ENCODE measurements around the gene SGTB. TPM values are rescaled to one million over a fixed set of nuclear protein-coding genes. Genes with fewer than 3 reads are reported as not detected.

Gene SGTB
- total RNA-seq, 2 donors from 2014 or later = 3.1 to 3.6 TPM

DNA sequence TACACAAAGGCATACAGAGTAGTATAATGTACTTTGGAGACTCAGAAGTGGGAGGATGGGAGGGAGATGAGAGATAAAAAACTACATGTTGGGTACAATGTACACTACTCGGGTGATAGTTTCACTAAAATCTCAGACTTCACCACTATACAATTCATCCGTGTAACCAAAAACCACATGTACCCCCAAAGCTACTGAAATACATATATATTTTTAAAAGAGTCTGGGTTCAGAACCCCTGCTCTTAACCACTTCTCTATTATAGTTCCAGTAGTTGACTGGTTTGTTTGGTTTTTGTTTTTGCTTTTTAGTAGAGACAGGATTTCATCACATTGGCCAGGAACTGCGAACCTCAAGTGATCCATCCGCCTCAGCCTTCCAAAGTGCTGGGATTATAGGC is 22.6 kb downstream of the SGTB start:
- intact Hi-C loops (cut with DNase I) = no loop called here
- no peak for DNase-seq
- 83 to 93% methylated on average over 4 of the region's 4 CpGs for whole genome bisulfite sequencing, 2 donors

DNA sequence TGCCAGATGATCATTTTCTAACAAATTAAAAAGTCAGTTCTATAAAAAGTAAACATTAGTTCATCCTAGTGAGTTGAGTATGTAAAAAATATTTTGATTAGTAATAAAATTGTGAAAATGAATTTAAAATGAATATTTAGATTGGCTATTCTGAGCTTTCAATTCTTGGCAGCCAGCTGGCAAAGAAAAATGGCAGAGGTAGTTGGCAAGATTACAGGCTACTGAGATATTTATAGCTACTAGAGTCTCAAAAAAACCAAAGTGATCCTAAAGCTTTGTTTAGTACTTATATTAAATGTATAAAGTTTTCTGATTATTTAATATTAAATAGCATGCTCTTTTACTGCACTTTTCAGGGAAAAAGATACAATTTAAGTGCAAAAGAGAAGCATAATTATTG is 25.0 kb downstream of the SGTB start:
- Histone ChIP-seq H3K36me3 (replicated peaks in 1 of 2; ENCODE audit: insufficient read depth in 1 of 2, low read depth in 2 of 2) (no peaks in the 10 kb centered on the region), H3K9me3 (no peaks in the 10 kb centered on the region), H3K4me1 (no peaks in the 10 kb centered on the region), H3K4me3 (no peak overlapping the region), H3K27ac (no peak overlapping the region), H3K27me3 (no peaks in the 10 kb centered on the region)
- DNase-seq = no peak
- ATAC-seq = no peak
- intact Hi-C loops (cut with DNase I) = no loop called here
- TF ChIP-seq CTCF (IDR thresholded peaks at IDR 0.05) = no peak
- no peak for TF ChIP-seq POLR2A (IDR thresholded peaks at IDR 0.05)

More for the DNA sequence above, 22.6 kb downstream of the SGTB start:
- ATAC-seq = no peak
- Histone ChIP-seq H3K4me1 (no peaks in the 10 kb centered on the region), H3K4me3 (no peak overlapping the region), H3K36me3 (replicated peaks in 1 of 2; ENCODE audit: insufficient read depth in 1 of 2, low read depth in 2 of 2) (no peaks in the 10 kb centered on the region), H3K9me3 (no peaks in the 10 kb centered on the region), H3K27me3 (no peaks in the 10 kb centered on the region), H3K27ac (no peak overlapping the region)
- TF ChIP-seq POLR2A (IDR thresholded peaks at IDR 0.05) (no peak), CTCF (IDR thresholded peaks at IDR 0.05) (no peak)

DNA sequence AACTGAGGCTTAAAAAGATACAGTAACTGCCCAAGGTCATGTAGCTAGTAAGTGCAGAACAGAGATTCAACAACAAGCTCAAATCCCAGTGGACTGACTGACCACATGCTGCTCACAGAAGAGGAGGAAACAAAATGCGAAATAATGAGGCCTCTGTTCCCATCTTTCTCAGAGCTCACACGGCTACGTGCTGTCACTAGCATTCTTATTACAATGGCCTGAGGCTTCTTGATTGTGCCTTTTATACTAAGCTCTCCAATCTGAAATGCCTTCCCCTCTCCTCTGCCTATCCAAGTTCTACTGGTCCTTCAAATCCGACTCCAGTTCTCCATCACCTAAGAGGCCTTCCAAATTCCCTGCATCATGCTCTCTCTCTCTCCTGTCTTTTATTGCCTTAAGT is 26.0 kb downstream of the SGTB start:
- Histone ChIP-seq H3K4me1 (no peaks in the 10 kb centered on the region), H3K36me3 (replicated peaks in 1 of 2; ENCODE audit: insufficient read depth in 1 of 2, low read depth in 2 of 2) (no peaks in the 10 kb centered on the region), H3K4me3 (no peak overlapping the region), H3K9me3 (no peaks in the 10 kb centered on the region), H3K27me3 (no peaks in the 10 kb centered on the region), H3K27ac (no peak overlapping the region)
- 88 to 93% methylated on average over 4 of the region's 4 CpGs for WGBS, 2 donors
- ATAC-seq (no peak), DNase-seq (no peak)
- TF ChIP-seq POLR2A (IDR thresholded peaks at IDR 0.05) (no peak), CTCF (IDR thresholded peaks at IDR 0.05) (no peak)
- intact Hi-C loops (cut with DNase I) = no loop called here

DNA sequence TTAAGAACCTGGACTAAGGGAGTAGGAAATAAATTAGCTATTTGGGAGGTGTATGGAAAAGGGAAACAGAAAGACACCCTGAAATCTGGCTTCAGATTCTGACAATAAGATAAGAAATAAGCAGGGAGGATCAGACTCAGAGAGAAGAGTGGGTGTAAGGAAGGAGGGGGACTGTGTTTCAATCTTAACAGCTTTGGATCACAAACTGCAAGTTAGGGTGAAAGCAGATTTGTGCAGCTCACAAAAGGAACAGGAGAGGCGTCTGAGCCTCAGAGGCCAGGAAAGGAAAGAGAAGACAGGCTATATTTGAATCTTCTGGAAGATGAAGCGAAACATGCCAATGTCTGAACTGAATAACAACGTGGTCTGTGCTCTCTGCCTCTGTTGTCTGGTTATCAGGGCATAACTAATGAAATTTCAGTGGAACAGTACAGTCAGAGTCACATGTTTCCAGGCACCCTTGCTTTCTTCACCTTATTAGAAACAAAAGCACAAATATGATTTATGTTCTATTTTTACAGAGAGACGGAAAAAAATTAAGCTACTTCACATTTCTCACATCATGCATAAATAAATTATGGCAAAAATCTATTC is 26.6 kb downstream of the SGTB start:
- Histone ChIP-seq H3K4me3 (no peak overlapping the region), H3K36me3 (replicated peaks in 1 of 2; ENCODE audit: insufficient read depth in 1 of 2, low read depth in 2 of 2) (peaks cover 0 to 2% of the 10 kb centered on the region in 2 donors), H3K27ac (no peak overlapping the region), H3K4me1 (no peaks in the 10 kb centered on the region), H3K9me3 (no peaks in the 10 kb centered on the region), H3K27me3 (no peaks in the 10 kb centered on the region)
- ATAC-seq = no peak
- WGBS, 2 donors = 87 to 90% methylated on average over 4 of the region's 4 CpGs
- intact Hi-C loops (cut with DNase I) = no loop called here
- TF ChIP-seq POLR2A (IDR thresholded peaks at IDR 0.05) (no peak), CTCF (IDR thresholded peaks at IDR 0.05) (no peak)
- DNase-seq = no peak

DNA sequence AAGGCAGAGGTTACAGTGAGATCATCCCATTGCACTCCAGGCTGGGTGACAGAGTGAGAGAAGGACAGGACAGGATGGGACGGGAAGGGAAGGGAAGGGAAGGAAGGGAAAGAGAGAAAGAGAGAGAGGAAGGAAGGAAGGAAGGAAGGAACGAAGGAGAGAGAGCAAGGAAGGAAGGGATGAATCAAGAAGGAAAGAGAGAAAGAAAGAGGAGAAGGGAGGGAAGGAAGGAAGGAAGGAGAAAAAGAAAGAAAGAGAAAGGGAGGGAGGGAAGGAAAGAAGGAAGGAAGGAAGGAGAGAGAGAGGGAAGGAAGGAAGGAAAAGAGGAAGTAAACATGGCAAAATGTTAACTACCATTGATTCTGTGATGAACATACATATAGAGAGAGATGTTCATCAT is 28.8 kb downstream of the SGTB start:
- Histone ChIP-seq H3K4me1 (no peaks in the 10 kb centered on the region), H3K9me3 (no peaks in the 10 kb centered on the region), H3K27me3 (no peaks in the 10 kb centered on the region), H3K4me3 (no peak overlapping the region), H3K36me3 (replicated peaks in 1 of 2; ENCODE audit: insufficient read depth in 1 of 2, low read depth in 2 of 2) (peaks cover 0 to 2% of the 10 kb centered on the region in 2 donors), H3K27ac (no peak overlapping the region)
- DNase-seq = no peak
- ATAC-seq = no peak
- intact Hi-C loops (cut with DNase I) = no loop called here
- TF ChIP-seq CTCF (IDR thresholded peaks at IDR 0.05) = no peak
- TF ChIP-seq POLR2A (IDR thresholded peaks at IDR 0.05) = no peak
- WGBS, 2 donors = 67 to 91% methylated on average over 2 of the region's 2 CpGs

Data from body of pancreas (tissue), 4 donors.